AG09309 (cell line): ENCODE data around the gene MAPK1.
"Not testable (repeated sequence)": the region's sequence is repeated elsewhere in the genome, so short reads cannot be mapped to it uniquely, and the experiment has no call there.

Experiments
- DNase-seq: peaks from one replicate; pipeline ENCODE4 v3.0.0-alpha.2; 2010; ENCODE audit warnings: low read depth
- H3K4me3 ChIP-seq: 2 replicates; pipeline ENCODE4 v1.5.1; 2011; ENCODE audit warnings: mild to moderate bottlenecking, low read depth, low read length, moderate library complexity; ENCODE audit not compliant: control insufficient read depth
- CTCF ChIP-seq: IDR thresholded peaks from 2 replicates; pipeline ENCODE4 v1.5.1; 2011; ENCODE audit warnings: mild to moderate bottlenecking, low read depth, low read length, inconsistent platforms; ENCODE audit not compliant: insufficient read depth, control insufficient read depth; ENCODE audit errors: missing control alignments

The MAPK1 gene

DNA sequence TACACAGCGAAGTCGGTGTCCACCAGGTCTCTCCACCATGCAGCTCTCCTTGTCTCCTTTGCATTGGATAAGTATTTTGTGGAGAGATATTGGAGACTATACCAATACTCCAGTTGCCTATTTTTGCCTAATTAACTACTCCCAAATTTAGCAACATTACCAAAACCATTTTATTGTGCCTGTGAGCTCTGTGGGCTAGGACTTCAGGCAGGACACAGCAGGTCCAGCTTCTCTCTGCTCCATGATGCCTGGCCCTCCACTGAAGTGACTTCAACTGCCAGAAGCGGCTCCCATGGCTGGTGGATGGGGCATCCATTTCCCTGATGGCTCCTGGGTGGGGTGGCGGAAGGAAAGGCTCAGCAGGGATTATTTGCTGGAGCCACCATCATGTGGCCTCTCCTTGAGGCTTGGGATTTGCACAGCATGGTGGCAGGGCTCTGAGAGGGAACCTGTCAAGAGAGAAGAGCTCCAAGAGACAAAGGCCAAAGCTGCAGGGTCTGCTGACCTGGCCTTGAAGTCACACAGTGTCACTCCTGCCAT lies 36.9 kb upstream of the MAPK1 start:
- no peak for DNase-seq
- TF ChIP-seq CTCF, result no peak
- H3K4me3 ChIP-seq, result no peak overlapping the region

GRCh38 chr22:21903283-21903682 lies 35.8 kb upstream of the MAPK1 start:
- TF ChIP-seq CTCF, result no peak

DNA sequence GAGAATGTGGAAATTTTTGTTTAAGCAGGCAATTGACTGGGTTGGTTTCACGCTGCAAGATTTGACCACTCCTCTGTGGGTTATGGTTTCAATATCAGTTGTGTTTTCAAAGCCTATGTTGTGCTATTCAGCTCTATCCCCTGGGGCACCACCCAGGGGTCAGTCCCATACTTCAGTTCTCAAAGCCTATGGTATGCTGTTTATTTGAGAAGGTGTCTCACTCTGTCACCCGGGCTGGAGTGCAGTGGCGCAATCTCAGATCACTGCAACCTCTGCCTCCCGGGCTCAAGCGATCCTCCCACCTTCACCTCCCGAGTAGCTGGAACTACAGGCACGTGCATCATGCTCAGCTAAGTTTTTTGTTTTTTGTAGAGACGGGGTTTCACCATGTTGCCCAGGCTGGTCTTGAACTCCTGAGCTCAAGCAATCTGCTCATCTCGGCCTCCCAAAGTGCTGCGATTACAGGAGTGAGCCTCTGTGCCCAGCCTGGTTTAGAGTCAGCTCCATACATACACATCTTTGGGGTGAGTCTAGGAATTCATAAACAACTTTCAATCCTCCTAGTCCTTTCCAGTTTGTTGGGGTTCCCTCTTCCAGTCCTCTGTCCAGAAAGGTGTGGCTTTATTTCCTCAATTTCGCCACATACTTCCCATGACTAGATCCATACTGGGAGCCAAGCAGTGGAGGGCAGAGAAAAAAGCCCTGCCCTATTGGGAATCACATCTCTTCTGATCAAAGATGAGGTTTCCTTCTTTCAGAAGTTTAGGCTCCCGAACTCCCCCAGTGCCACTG lies 35.0 kb upstream of the MAPK1 start:
- no peak for DNase-seq
- TF ChIP-seq CTCF, result no peak
- H3K4me3 ChIP-seq, result no peak overlapping the region

More at GRCh38 chr22:21903283-21903682, 35.8 kb upstream of the MAPK1 start:
- H3K4me3 ChIP-seq, result no peak overlapping the region
- no peak for DNase-seq

GRCh38 chr22:21898354-21898896 lies 31.0 kb upstream of the MAPK1 start:
- no peak for DNase-seq
- H3K4me3 ChIP-seq, result no peak overlapping the region
- no peak for TF ChIP-seq CTCF

GRCh38 chr22:21896951-21897513 lies 29.6 kb upstream of the MAPK1 start:
- no peak for DNase-seq

DNA sequence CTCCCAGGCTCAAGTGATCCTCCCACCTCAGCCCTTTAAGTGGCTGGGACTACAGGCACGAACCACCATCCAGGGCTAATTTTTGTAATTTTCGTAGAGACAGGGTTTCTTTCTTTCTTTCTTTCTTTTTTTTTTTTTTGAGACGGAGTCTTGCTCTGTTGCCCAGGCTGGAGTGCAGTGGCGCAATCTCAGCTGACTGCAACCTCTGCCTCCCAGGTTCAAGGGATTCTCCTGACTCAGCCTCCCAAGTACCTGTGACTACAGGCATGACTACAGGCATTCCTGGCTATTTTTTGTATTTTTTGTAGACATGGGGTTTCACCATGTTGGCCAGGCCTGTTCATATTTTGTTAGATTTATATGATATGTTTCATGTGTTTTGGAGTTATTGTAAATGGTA lies 28.8 kb upstream of the MAPK1 start:
- DNase-seq, H3K4me3 ChIP-seq: not testable (repeated sequence)

More at GRCh38 chr22:21896951-21897513, 29.6 kb upstream of the MAPK1 start:
- no peak overlapping the region for H3K4me3 ChIP-seq
- TF ChIP-seq CTCF, result no peak

- H3K4me3 ChIP-seq, result no peak overlapping the region
- TF ChIP-seq CTCF, result no peak
- DNase-seq, result no peak
Measured at GRCh38 chr22:21894799-21895198, 27.4 kb upstream of the MAPK1 start.
